Testis (tissue), 3 donors: ENCODE data around the gene PTPA. TPM values are rescaled to one million over a fixed set of nuclear protein-coding genes. Genes with fewer than 3 reads are reported as not detected.

ENCODE experiments used
- DNase-seq: peaks from one replicate; pipeline ENCODE4 v3.0.0-alpha.2; 2019
- H3K27ac ChIP-seq, 2 donors: fragments of 200-600 bp; sonication (generic); one replicate each; pipeline ENCODE4 v1.5.1; 2019
- H3K27me3 ChIP-seq: fragments of 200-600 bp; sonication (generic); one replicate; pipeline ENCODE4 v1.5.1; 2019
- H3K36me3 ChIP-seq: fragments of 200-600 bp; sonication (generic); one replicate; pipeline ENCODE4 v1.5.1; 2017; ENCODE audit warnings: low read depth; ENCODE audit errors: missing control alignments
- H3K4me1 ChIP-seq: fragments of 200-600 bp; sonication (generic); one replicate; pipeline ENCODE4 v1.5.1; 2019
- H3K4me3 ChIP-seq, 2 donors: fragments of 200-600 bp; sonication (generic); one replicate each; pipeline ENCODE4 v1.5.1; 2017 to 2019
- H3K9me3 ChIP-seq: fragments of 200-600 bp; sonication (generic); one replicate; pipeline ENCODE4 v1.5.1; 2017
- POLR2A ChIP-seq: fragments of 450-650 bp; IDR thresholded peaks from one replicate; pipeline ENCODE4 v1.6.1; 2017; ENCODE audit warnings: antibody characterized with exemption, mild to moderate bottlenecking, moderate library complexity
- WGBS, 2 donors: methylation state at CpG; one replicate each; pipeline ENCODE4 v1.1.5; 2018; 5-methylcytosine and 5-hydroxymethylcytosine counted together
- intact Hi-C: fragments of 100-400 bp; cut with DNase I; formaldehyde crosslinking; loops from one replicate; pipeline ENCODE4 v1.15.1; 2023; ENCODE audit warnings: low total_unique reads
- polyA plus RNA-seq: library from polyadenylated mRNA; stranded (reverse); fragments of 350-450 nt; fragmentation: Illumina TruSeq; extraction: RNeasy Lipid Tissue Mini Kit (QIAGEN cat#74804); gene quantifications from one replicate; pipeline ENCODE4 v1.2.3, GENCODE V29; 2014; ENCODE audit warnings: low read depth, low replicate concordance; ENCODE audit not compliant: insufficient read depth
- total RNA-seq, 2 donors: library from RNA; depleted of rRNA; stranded (reverse); fragments of >200 nt; gene quantifications; one replicate each; pipeline ENCODE4 v1.2.3, GENCODE V29; 2016
- TF ChIP-seq, protein P1 (sequence below), 3 experiments: fragments of 450-650 bp in 2 of 3; fragments of 200-600 bp in 1 of 3; sonication (generic) in 1 of 3; IDR thresholded peaks; one replicate each; pipeline ENCODE4 v1.5.1; 2016 to 2019; ENCODE audit warnings: antibody characterized with exemption in 3 of 3, mild to moderate bottlenecking in 2 of 3, moderate library complexity in 1 of 3

Gene PTPA
- total and polyA plus RNA-seq, 3 donors from 2014 or later = 163 to 268 (median 177) TPM

DNA sequence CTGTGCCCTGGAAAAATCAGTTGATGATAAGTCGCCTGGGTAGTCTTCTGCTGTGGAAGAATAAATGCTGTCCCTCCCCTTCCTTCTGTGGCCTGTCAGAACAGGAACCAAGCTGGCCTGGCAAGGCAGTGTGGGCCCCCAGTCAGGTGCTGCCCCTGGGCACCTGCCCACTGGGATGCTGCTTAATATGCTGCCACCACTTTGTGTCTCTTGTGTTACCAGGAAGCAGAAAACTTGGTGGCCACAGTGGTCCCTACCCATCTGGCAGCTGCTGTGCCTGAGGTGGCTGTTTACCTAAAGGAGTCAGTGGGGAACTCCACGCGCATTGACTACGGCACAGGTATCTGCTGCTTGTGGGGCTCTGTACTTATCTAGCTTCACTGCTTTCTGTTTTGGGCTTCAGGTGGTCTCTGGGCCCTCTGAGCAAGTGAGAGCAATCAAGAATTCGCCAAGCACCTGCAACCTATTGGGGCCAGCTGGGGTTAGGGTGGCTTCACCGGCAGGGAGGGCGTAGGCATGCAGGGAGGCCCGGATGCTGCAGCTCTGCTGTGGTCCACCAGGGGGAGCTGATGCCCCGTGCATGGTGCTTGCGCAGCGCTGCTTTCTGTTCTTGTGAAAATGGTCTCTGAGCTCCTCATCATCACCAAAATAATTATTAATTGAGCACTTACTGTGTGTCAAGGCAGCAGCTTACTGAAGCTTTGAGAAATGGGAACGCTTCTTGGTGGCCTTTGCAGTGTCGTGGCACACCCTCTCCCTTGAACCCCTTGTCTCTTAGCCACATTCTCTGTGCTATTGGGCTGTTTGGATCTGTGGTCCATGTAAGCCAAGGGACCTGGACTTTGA lies 20.3 kb downstream of the PTPA start:
- no peak overlapping the region for H3K4me3 ChIP-seq
- TF ChIP-seq, protein P1, sequence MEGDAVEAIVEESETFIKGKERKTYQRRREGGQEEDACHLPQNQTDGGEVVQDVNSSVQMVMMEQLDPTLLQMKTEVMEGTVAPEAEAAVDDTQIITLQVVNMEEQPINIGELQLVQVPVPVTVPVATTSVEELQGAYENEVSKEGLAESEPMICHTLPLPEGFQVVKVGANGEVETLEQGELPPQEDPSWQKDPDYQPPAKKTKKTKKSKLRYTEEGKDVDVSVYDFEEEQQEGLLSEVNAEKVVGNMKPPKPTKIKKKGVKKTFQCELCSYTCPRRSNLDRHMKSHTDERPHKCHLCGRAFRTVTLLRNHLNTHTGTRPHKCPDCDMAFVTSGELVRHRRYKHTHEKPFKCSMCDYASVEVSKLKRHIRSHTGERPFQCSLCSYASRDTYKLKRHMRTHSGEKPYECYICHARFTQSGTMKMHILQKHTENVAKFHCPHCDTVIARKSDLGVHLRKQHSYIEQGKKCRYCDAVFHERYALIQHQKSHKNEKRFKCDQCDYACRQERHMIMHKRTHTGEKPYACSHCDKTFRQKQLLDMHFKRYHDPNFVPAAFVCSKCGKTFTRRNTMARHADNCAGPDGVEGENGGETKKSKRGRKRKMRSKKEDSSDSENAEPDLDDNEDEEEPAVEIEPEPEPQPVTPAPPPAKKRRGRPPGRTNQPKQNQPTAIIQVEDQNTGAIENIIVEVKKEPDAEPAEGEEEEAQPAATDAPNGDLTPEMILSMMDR (IDR thresholded peaks at IDR 0.05) = peak; percentile 94 to 95 (median 95)
- no peak for TF ChIP-seq POLR2A
- intact Hi-C loops = loop anchor here (10.0 kb wide), 1 partner anchor 653 kb away; no protein-coding TSS in a partner anchor
- DNase-seq = peak; percentile 81
- 52 to 54% methylated on average over 6 to 13 of the region's 13 CpGs for WGBS, 2 donors
- H3K9me3 ChIP-seq = no peaks in the 10 kb centered on the region
- H3K27ac ChIP-seq = peak overlapping the region in 1 of 2 donors; percentile 9
- no peaks in the 10 kb centered on the region for H3K4me1 ChIP-seq
- no peaks in the 10 kb centered on the region for H3K27me3 ChIP-seq
- H3K36me3 ChIP-seq = no peaks in the 10 kb centered on the region

DNA sequence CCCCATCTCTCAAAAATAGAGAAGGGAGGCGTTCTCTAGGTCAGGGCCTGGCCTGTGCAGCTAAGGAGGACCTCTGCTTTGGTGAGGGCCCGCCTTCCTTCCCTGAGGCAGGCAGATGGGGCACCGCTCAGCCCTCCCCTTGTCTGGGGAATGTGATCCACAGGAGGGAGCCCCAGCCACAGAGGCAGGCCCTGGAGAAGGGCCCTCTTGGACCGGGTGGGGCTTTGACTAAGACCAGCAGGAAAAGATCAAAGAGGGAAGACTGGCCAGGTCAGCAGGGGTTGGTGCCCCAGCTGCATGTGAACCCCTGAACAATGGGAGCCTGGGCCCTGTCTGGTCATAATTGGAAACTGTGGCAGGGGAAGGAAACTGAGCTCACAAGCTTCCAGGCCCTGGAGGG lies 21.9 kb downstream of the PTPA start:
- 85 to 90% methylated on average over 3 to 4 of the region's 4 CpGs for WGBS, 2 donors
- H3K27ac ChIP-seq = no peak overlapping the region
- intact Hi-C loops = loop anchor here (10.0 kb wide), 1 partner anchor 652 kb away; no protein-coding TSS in a partner anchor
- no peak for DNase-seq
- H3K36me3 ChIP-seq = no peaks in the 10 kb centered on the region
- TF ChIP-seq, protein P1 (IDR thresholded peaks at IDR 0.05) = no peak
- TF ChIP-seq POLR2A = no peak
- H3K4me1 ChIP-seq = peaks cover 10% of the 10 kb centered on the region
- H3K4me3 ChIP-seq = no peak overlapping the region
- H3K9me3 ChIP-seq = no peaks in the 10 kb centered on the region
- no peaks in the 10 kb centered on the region for H3K27me3 ChIP-seq

DNA sequence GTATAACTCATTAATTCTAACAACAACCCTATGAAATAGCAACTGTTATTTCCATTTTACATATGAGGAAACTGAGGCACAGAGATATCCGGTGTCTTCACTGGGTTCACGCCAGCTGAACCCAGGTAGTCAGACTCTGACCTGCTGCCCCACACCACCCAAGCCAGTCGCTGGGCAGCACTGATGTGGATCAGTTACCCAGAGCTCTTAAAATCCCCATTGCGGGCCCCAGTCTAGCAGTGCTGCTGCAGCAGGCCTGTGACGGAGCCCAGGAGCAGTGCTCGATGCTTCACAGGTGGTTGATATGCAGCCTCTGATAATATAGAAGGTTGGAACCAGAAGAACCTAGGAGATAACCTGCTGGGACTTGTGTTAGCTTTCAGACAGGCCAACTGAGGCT lies 24.3 kb downstream of the PTPA start:
- DNase-seq = no peak
- Histone ChIP-seq H3K4me3 (no peak overlapping the region), H3K9me3 (no peaks in the 10 kb centered on the region), H3K27me3 (no peaks in the 10 kb centered on the region), H3K27ac (no peak overlapping the region), H3K4me1 (peaks cover 34% of the 10 kb centered on the region), H3K36me3 (no peaks in the 10 kb centered on the region)
- no peak for TF ChIP-seq POLR2A
- TF ChIP-seq, protein P1 (IDR thresholded peaks at IDR 0.05) = no peak
- WGBS, 2 donors = 92 to 97% methylated on average over 5 to 6 of the region's 6 CpGs
- intact Hi-C loops = loop anchor here (5.0 to 10.0 kb wide), 2 partner anchors 472 to 649 kb away; no protein-coding TSS in a partner anchor

DNA sequence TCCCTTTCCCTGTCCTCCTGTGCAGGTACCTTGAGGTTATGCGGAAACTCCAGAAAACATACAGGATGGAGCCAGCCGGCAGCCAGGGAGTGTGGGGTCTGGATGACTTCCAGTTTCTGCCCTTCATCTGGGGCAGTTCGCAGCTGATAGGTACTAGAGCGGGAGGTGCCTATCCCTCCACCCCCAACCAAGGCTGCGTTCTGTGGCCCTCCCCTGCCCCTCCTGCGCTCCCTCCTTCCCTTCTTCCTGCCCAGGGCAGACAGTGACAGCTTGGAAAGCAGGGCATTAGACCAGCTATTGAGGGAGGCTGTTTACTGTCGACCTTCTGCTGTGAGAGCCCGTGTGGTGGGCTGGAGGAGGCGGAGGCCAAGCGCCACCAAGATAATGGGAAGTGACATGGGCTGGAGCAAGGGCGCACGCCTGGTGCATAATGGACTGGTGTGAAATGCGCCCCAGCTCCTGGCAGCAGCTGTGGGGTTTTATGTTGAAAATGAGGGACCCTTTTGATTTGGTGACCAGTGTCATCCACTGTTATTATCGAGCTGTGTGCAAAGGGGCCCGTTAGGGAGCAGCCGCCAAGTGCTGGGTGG lies 25.3 kb downstream of the PTPA start:
- Histone ChIP-seq H3K36me3 (no peaks in the 10 kb centered on the region), H3K9me3 (no peaks in the 10 kb centered on the region), H3K4me1 (peaks cover 44% of the 10 kb centered on the region), H3K4me3 (no peak overlapping the region), H3K27ac (peak overlapping the region in 1 of 2 donors; percentile 98), H3K27me3 (no peaks in the 10 kb centered on the region)
- 60 to 77% methylated on average over 13 to 16 of the region's 16 CpGs for WGBS, 2 donors
- no peak for DNase-seq
- intact Hi-C loops = loop anchor here (5.0 to 10.0 kb wide), 2 partner anchors 471 to 648 kb away; no protein-coding TSS in a partner anchor
- TF ChIP-seq, protein P1 (IDR thresholded peaks at IDR 0.05) = no peak
- TF ChIP-seq POLR2A = no peak
